GM19395 (cell line): ENCODE results near the gene UQCRC1.

Source experiments
- ATAC-seq: cut with Tn5 transposase; IDR thresholded peaks from one replicate; pipeline ENCODE4 v1.9.1; 2021; ENCODE audit warnings: mild to moderate bottlenecking, moderate library complexity; ENCODE audit not compliant: unreplicated experiment

UQCRC1 gene

GRCh38 chr3:48575366-48575765, 34.1 kb downstream of the UQCRC1 start:
- no peak for ATAC-seq

GRCh38 chr3:48573973-48574585, 35.4 kb downstream of the UQCRC1 start:
- ATAC-seq: no peak

- ATAC-seq: no peak
These were observed 36.9 kb downstream of the UQCRC1 start for GRCh38 chr3:48572517-48572916.

- ATAC-seq: no peak
These were observed 37.5 kb downstream of the UQCRC1 start for GRCh38 chr3:48571938-48572337.

- ATAC-seq: no peak
These were observed 39.5 kb downstream of the UQCRC1 start for GRCh38 chr3:48569808-48570450.

- no peak for ATAC-seq
These were observed 40.0 kb downstream of the UQCRC1 start for GRCh38 chr3:48569400-48569799.

GRCh38 chr3:48568476-48568875, 41.0 kb downstream of the UQCRC1 start:
- no peak for ATAC-seq

GRCh38 chr3:48567500-48567899, 41.9 kb downstream of the UQCRC1 start:
- no peak for ATAC-seq

- no peak for ATAC-seq
These were observed 42.4 kb downstream of the UQCRC1 start for GRCh38 chr3:48567090-48567489.

- no peak for ATAC-seq
These were observed 43.1 kb downstream of the UQCRC1 start for GRCh38 chr3:48566401-48566760.

GRCh38 chr3:48565591-48566400, 43.6 kb downstream of the UQCRC1 start:
- no peak for ATAC-seq

- no peak for ATAC-seq
These were observed 44.3 kb downstream of the UQCRC1 start for GRCh38 chr3:48565186-48565585.

- no peak for ATAC-seq
These were observed 44.8 kb downstream of the UQCRC1 start for GRCh38 chr3:48564667-48565066.

GRCh38 chr3:48564022-48564421, 45.4 kb downstream of the UQCRC1 start:
- ATAC-seq: no peak

GRCh38 chr3:48563382-48563918, 46.0 kb downstream of the UQCRC1 start, which contains the start of gene UCN2:
UCN2 (minus strand) TSS chr3:48563781; CDS start chr3:48563124, 657 bp downstream.
- ATAC-seq: no peak

- ATAC-seq: no peak
These were observed 46.9 kb downstream of the UQCRC1 start for GRCh38 chr3:48562367-48563095.

GRCh38 chr3:48561045-48561736, 48.3 kb downstream of the UQCRC1 start:
- ATAC-seq: no peak

GRCh38 chr3:48560648-48561018, 48.8 kb downstream of the UQCRC1 start:
- no peak for ATAC-seq

GRCh38 chr3:48558493-48559134, 50.8 kb downstream of the UQCRC1 start:
- no peak for ATAC-seq
